Stimulated activated CD4-positive, alpha-beta T cell treated with anti-CD3 and anti-CD28 coated beads, Interleukin-1b, Interleukin-23, amount 100 ng/mL, for 1 hour (primary cell): Measurements from ENCODE around the gene FXR2.
A peak's percentile ranks its signal among the peaks of the same experiment; 100 is the strongest.

ENCODE experiments used
- DNase-seq, 2 donors: peaks; one replicate each; pipeline ENCODE4 v3.0.0-alpha.2; 2020; ENCODE audit warnings: low read depth in 2 of 2

Gene FXR2

DNA sequence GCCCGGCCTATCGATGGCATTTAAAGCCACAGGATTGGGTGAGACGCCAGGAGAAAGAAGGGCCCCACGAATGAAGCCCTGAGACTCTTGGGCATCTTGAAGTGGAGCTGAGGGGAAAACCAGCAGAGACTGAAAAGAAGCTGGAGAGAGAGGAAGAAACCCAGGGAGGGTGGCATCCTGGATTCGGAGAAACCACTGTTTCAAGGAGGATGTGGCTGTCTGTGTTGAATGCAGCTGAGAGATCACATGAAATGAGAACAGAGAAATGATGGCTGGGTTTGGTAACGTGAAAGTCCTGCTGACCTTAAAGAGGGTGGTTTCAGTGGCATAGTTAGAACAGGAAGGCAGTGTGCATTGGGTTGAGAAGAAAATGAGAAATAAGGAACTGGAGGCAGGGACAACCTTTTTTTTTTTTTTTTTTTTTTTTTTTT is 62.1 kb downstream of the FXR2 start:
- no peak for DNase-seq

- DNase-seq, result no peak
These were observed 63.3 kb downstream of the FXR2 start for GRCh38 chr17:7551396-7551795.

DNA sequence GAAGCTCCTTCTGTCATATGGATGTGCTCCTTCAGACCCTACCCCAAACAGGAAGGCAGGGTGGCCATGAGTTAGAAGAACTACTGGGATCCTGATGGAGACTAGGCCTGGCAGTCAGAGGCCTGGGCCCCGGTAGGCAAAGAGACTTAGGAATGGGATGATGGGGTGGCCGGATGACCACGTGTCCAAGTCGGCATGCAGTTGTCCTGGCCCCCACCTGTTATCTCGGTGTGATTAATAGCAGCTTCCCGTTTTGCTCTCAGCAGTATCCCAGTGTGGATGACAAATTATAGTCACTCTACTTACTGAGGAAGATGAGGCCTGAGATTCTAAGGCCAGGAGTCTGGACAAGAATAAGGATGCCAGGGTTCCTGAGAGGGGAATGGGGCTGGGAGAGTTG is 64.4 kb downstream of the FXR2 start:
- DNase-seq, result no peak

DNA sequence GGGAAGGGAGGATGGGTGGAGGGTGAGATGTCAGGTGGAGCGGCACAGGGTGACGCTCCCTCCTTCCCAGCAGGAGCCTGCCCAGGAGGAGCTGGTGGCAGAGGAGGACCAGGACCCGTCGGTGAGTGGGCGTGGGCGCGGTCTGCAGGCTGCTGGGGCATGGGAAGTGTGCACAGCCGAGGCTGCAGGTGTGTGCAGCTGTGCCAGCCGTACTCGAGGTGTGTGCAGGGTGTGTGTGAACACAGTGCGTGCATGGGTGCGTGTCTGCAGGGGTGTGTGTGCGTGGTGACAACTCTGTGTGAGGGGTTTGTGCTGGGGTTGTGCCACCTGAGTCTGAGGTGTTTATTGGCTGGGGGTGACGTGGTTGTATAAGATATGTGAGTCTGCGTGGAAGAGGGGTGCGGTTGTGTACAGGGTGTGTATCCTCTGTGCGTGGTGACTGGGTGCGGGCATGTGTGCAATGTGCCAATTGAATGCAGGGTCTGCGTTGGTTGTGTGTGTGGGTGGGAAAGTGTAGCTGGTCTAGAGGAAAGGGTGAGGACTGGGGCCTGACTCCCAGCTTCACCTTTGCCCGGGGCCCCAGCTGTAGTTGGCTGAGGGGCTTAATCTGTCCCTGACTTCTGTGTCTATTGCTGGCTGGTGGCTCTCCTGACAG is 65.2 kb downstream of the FXR2 start:
- peak in 1 of 2 donors; percentile 23 for DNase-seq

DNA sequence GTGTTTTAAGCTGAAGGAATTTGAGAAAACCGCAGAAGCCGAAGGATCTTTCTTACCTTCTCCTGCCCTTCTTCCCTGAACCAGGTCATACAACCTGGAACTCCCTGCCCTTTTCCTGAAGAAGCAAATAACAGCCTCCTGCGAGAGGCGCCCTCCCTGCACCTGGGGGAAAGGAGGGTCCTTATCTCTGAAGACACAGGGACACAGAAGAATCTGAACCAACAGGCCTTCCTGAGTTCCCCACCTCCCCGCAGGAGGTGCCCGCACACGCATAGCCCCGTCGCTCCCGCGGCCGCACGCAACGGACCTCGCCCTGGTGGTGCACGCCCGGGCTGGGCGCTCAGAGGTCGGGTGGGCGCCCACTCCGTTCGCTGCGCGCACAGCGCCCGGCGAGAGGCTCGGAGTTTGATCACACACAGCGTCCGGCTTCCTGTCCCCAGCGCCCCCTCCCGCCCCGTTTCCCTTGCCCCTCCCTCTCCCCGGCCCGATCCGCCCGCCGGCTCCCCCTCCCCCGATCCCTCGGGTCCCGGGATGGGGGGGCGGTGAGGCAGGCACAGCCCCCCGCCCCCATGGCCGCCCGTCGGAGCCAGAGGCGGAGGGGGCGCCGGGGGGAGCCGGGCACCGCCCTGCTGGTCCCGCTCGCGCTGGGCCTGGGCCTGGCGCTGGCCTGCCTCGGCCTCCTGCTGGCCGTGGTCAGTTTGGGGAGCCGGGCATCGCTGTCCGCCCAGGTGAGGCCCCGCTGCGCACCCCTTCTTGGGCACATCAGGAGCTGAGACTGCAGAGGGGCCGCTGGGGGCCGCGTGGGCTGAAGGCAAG is 65.9 kb downstream of the FXR2 start, which contains the start of gene TNFSF12:
Gene TNFSF12 (plus strand): TSS at position 474 of the 816 bp plus-strand sequence. CDS start 96 bp downstream, at position 570.
- DNase-seq, result peak in 1 of 2 donors; percentile 29

DNA sequence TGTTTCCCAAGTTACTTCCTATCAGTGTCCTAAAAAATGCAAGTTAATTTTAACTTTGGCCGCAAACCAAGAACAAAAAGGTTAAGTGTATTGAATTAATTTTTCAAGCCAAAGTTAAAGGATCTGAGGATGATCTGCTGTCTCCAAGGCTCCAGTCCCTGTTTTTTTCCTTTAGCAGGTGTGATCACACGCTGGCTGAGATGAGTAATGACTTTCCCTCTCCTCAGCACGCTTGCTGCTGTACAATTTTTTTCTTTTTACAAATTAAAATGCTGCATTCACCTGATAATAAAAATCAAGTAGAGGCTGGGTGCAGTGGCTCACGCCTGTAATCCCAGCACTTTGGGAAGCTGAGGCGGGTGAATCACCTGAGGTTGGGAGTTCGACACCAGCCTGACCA is 69.8 kb downstream of the FXR2 start:
- DNase-seq, result no peak
